Gastrocnemius medialis (tissue), 4 donors: ENCODE measurements around the gene MT1E. TPM values are rescaled to one million over a fixed set of nuclear protein-coding genes. Genes with fewer than 3 reads are reported as not detected.

Experiments
- ATAC-seq, 2 donors: fragments of 150-250 bp; one replicate each; pipeline ENCODE4 v1.9.1; 2016
- DNase-seq, 2 donors: peaks; one replicate each; pipeline ENCODE4 v3.0.0-alpha.2; 2019
- H3K27ac ChIP-seq, 4 donors: fragments of 200-600 bp; sonication (generic); 1 replicate in 1 of 4; 2 replicates in 3 of 4; pipeline ENCODE4 v1.5.1; 2016 to 2018; ENCODE audit warnings: mild to moderate bottlenecking in 2 of 4, moderate library complexity in 1 of 4
- H3K27me3 ChIP-seq, 3 donors: fragments of 200-600 bp; sonication (generic) in 2 of 3; 1 replicate in 1 of 3; 2 replicates in 2 of 3; pipeline versions ENCODE4 v1.5.1 to v1.6.0; 2016 to 2019; ENCODE audit warnings: mild to moderate bottlenecking in 1 of 3, moderate library complexity in 1 of 3
- H3K36me3 ChIP-seq, 2 donors: fragments of 200-600 bp; sonication (generic) in 1 of 2; one replicate each; pipeline ENCODE4 v1.5.1; 2017 to 2018
- H3K4me1 ChIP-seq, 2 donors: fragments of 200-600 bp; sonication (generic) in 1 of 2; one replicate each; pipeline ENCODE4 v1.5.1; 2016 to 2017; ENCODE audit warnings: mild to moderate bottlenecking in 2 of 2
- H3K4me3 ChIP-seq, 4 donors: fragments of 200-600 bp; sonication (generic) in 3 of 4; 1 replicate in 1 of 4; 2 replicates in 3 of 4; pipeline ENCODE4 v1.5.1; 2016 to 2019; ENCODE audit warnings: mild to moderate bottlenecking in 2 of 4
- H3K9me3 ChIP-seq, 3 donors: fragments of 200-600 bp; sonication (generic) in 2 of 3; 1 replicate in 1 of 3; 2 replicates in 2 of 3; pipeline ENCODE4 v1.5.1; 2016 to 2019
- POLR2A ChIP-seq, 2 donors: fragments of 450-650 bp; IDR thresholded peaks; one replicate each; pipeline ENCODE4 v1.6.1; 2017; ENCODE audit warnings: antibody characterized with exemption in 2 of 2, mild to moderate bottlenecking in 2 of 2, moderate library complexity in 2 of 2
- in situ Hi-C, 4 donors: fragments of 200-750 bp; cut with MboI; loops; one replicate each; pipeline versions ENCODE4 v1.15.0 to v1.8.0; 2017; ENCODE audit warnings: low sequenced_read_pairs in 4 of 4
- intact Hi-C: fragments of 100-400 bp; cut with DNase I; formaldehyde crosslinking; loops from one replicate; pipeline ENCODE4 v1.15.1; 2023; ENCODE audit warnings: low total_unique reads
- total RNA-seq, 4 donors: library from RNA; depleted of rRNA; stranded (reverse); fragments of >200 nt; gene quantifications; one replicate each; pipeline versions ENCODE4 v1.1.0 to v1.2.3, GENCODE V29; 2016
- TF ChIP-seq, protein P1 (sequence below), 5 experiments: fragments of 450-650 bp in 3 of 5; fragments of 200-600 bp in 2 of 5; sonication (generic) in 2 of 5; IDR thresholded peaks in 4 of 5; conservative IDR thresholded peaks in 1 of 5; 1 replicate in 4 of 5; 2 replicates in 1 of 5; pipeline ENCODE4 v1.5.1; 2016 to 2019; ENCODE audit warnings: antibody characterized with exemption in 5 of 5, mild to moderate bottlenecking in 3 of 5, moderate library complexity in 3 of 5

Gene MT1E
- total RNA-seq, 4 donors from 2014 or later = 63.0 to 434 (median 267) TPM

DNA sequence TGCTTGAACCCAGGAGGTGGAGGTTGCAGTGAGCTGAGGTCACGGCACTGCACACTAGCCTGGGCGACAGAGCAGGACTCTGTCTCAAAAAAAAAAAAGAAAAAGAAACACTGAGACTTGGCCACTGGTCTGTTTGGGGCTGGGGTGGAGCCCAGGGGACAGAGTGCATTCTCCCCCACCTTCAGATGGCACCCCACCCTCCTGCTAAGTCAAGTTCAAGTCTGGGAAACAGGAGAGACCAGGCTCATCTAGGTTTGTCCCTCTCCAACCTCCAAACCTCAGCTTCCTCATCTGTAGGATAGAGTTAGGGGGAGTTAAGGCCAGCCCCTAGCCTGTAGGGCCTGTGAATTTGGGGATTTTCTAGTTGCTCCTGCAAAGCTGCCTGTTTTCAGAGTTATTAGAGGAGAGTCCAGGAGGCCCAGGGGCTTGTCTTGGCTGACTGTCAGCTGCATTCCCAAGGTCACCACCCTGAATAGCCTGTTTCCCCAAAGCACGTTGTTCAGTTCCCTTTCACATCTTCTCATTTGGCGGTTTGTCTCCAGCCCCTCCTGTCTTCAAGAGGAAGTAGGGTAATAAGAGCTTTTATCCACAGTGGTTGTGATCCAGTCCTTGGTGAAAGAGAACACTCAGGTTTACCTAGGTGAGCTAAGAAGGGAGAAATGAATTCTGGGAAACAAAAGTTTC, 34.1 kb upstream of the MT1E start:
- peaks cover 4 to 6% of the 10 kb centered on the region in 2 donors for H3K4me1 ChIP-seq
- no peaks in the 10 kb centered on the region for H3K36me3 ChIP-seq
- no peak for ATAC-seq
- in situ Hi-C loops = loop anchor here in 1 of 4 donors (10.0 kb wide), 1 partner anchor 113 kb away; no protein-coding TSS in a partner anchor
- no peak overlapping the region for H3K4me3 ChIP-seq
- peaks cover 0 to 8% (median 4%) of the 10 kb centered on the region in 3 donors for H3K27me3 ChIP-seq
- DNase-seq = no peak
- no peak for TF ChIP-seq POLR2A (IDR thresholded peaks at IDR 0.05)
- TF ChIP-seq, protein P1, sequence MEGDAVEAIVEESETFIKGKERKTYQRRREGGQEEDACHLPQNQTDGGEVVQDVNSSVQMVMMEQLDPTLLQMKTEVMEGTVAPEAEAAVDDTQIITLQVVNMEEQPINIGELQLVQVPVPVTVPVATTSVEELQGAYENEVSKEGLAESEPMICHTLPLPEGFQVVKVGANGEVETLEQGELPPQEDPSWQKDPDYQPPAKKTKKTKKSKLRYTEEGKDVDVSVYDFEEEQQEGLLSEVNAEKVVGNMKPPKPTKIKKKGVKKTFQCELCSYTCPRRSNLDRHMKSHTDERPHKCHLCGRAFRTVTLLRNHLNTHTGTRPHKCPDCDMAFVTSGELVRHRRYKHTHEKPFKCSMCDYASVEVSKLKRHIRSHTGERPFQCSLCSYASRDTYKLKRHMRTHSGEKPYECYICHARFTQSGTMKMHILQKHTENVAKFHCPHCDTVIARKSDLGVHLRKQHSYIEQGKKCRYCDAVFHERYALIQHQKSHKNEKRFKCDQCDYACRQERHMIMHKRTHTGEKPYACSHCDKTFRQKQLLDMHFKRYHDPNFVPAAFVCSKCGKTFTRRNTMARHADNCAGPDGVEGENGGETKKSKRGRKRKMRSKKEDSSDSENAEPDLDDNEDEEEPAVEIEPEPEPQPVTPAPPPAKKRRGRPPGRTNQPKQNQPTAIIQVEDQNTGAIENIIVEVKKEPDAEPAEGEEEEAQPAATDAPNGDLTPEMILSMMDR (IDR thresholded peaks at IDR 0.05 in 4 of 5, conservative IDR thresholded peaks at IDR 0.05 in 1 of 5) = no peak
- H3K27ac ChIP-seq = no peak overlapping the region
- no peaks in the 10 kb centered on the region for H3K9me3 ChIP-seq
- intact Hi-C loops = no loop called here

DNA sequence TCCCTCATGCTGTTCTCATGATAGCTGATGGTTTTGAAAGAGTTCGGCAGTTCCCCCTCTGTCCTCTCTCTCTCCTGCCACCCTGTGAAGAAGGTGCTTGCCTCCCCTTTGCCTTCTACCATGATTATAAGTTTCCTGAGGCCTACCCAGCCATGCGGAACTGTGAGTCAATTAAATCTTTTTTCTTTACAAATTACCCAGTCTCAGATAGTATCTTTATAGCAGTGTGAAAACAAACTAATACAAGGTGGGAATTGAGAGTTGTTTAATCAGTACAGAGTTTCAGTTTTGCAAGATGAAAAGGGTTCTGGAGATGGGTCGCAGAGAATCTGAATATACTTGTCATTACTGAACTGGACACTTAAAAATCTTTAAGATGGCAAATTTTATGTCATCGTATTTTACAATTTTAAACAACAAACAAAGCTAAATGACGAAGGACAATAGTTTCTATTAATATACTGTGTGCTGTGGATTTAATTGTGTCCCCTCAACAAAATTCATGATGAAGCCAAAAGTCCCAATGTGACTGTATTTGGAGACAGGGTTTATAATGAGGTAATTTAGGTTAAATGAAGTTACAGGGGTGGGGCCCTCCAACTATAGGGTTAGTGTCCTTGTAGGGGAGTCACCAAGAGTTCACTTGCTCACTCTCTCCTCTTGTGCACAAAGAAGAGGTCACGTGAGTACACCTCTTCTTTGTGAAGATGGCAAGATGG, 31.8 kb upstream of the MT1E start:
- in situ Hi-C loops (loop anchor here in 1 of 4 donors (10.0 kb wide), 1 partner anchor 111 kb away; no protein-coding TSS in a partner anchor), intact Hi-C loops (no loop called here)
- TF ChIP-seq, protein P1 (IDR thresholded peaks at IDR 0.05 in 4 of 5, conservative IDR thresholded peaks at IDR 0.05 in 1 of 5) = no peak
- no peak for TF ChIP-seq POLR2A (IDR thresholded peaks at IDR 0.05)
- Histone ChIP-seq H3K27me3 (peaks cover 0 to 8% (median 4%) of the 10 kb centered on the region in 3 donors), H3K9me3 (no peaks in the 10 kb centered on the region), H3K4me1 (peaks cover 4 to 6% of the 10 kb centered on the region in 2 donors), H3K27ac (no peak overlapping the region), H3K4me3 (no peak overlapping the region), H3K36me3 (no peaks in the 10 kb centered on the region)
- no peak for ATAC-seq
- DNase-seq = no peak

DNA sequence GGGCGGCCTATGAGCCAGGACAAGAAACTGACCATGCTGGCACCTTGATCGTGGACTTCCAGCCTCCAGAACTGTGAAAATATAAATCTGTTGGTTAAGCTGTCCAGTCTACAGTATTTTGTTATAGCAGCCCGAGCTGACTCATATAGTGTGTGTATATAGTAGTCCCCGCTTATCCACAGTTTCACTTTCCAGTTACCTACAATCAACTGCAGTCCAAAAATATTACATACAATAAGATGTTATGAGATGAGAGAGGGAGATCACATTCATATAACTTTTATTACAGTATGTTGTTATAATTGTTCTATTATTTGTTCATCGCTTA, 31.3 kb upstream of the MT1E start:
- in situ Hi-C loops (loop anchor here in 1 of 4 donors (10.0 kb wide), 1 partner anchor 111 kb away; no protein-coding TSS in a partner anchor), intact Hi-C loops (no loop called here)
- TF ChIP-seq POLR2A (IDR thresholded peaks at IDR 0.05) = no peak
- TF ChIP-seq, protein P1 (IDR thresholded peaks at IDR 0.05 in 4 of 5, conservative IDR thresholded peaks at IDR 0.05 in 1 of 5) = no peak
- ATAC-seq = no peak
- no peak overlapping the region for H3K4me3 ChIP-seq
- no peaks in the 10 kb centered on the region for H3K36me3 ChIP-seq
- peaks cover 4 to 6% of the 10 kb centered on the region in 2 donors for H3K4me1 ChIP-seq
- H3K9me3 ChIP-seq = no peaks in the 10 kb centered on the region
- peaks cover 0 to 8% (median 4%) of the 10 kb centered on the region in 3 donors for H3K27me3 ChIP-seq
- H3K27ac ChIP-seq = no peak overlapping the region
- DNase-seq = no peak

DNA sequence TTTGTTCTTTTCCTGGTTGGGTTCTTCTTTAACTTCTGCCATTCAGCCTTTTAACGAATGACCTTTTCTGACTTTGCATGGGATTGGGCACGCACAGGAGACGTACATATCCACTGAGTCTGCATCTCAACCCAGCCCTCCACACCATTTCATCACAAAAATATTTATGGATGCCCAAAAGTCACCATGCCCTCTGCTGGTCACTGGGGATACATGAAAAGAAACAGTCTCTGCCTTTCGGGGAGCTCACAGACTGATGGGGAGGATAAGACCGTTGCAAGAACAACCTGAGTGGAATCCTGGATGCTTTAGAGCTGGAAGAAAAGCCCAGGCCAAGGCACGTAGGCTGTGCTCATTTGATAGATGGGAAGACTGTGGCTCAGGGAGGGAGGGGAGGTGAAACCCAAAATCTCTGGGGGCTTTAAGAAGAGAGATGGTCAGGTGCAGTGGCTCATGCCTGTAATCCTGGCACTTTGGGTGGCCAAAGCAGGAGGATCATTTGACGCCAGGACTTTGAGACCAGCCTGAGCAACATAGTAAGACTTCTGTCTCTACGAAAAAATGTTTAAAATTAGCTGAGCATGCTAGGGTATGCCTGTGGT, 25.1 kb upstream of the MT1E start:
- Histone ChIP-seq H3K9me3 (no peaks in the 10 kb centered on the region), H3K36me3 (no peaks in the 10 kb centered on the region), H3K4me3 (no peak overlapping the region), H3K4me1 (peaks cover 17 to 20% of the 10 kb centered on the region in 2 donors), H3K27me3 (no peaks in the 10 kb centered on the region), H3K27ac (no peak overlapping the region)
- TF ChIP-seq POLR2A (IDR thresholded peaks at IDR 0.05) = no peak
- TF ChIP-seq, protein P1 (IDR thresholded peaks at IDR 0.05 in 4 of 5, conservative IDR thresholded peaks at IDR 0.05 in 1 of 5) = peak; percentile 25 to 55 (median 46)
- intact Hi-C loops (loop anchor here (5.0 kb wide), 1 partner anchor 88 kb away; no protein-coding TSS in a partner anchor), in situ Hi-C loops (loop anchor here in 2 of 4 donors (5.0 to 10.0 kb wide), 2 partner anchors 86 to 102 kb away; no protein-coding TSS in a partner anchor)
- ATAC-seq = no peak
- no peak for DNase-seq
